Activated T-helper 17 cell treated with anti-CD3 and anti-CD28 coated beads, Interleukin-2, amount 50 U/mL, for 72 hours (primary cell): ENCODE data around the gene SEMA4A. TPM values are rescaled to one million over a fixed set of nuclear protein-coding genes. Genes with fewer than 3 reads are reported as not detected.
"Not testable (repeated sequence)": the region's sequence is repeated elsewhere in the genome, so short reads cannot be mapped to it uniquely, and the experiment has no call there.

Experiments used
- ATAC-seq: fragments of 150-1000 bp; cut with Tn5 transposase; replicated peaks from 2 replicates; pipeline ENCODE4 v1.10.0; 2021; ENCODE audit warnings: mild to moderate bottlenecking, moderate library complexity
- H3K27ac Mint-ChIP-seq: one replicate; pipeline ENCODE4 v1.8.0; 2022; ENCODE audit warnings: mixed read lengths
- H3K27me3 Mint-ChIP-seq: one replicate; pipeline ENCODE4 v1.8.0; 2022; ENCODE audit warnings: mixed read lengths
- H3K36me3 Mint-ChIP-seq: one replicate; pipeline ENCODE4 v1.8.0; 2022; ENCODE audit warnings: low read depth, mild to moderate bottlenecking, mixed read lengths
- H3K4me1 Mint-ChIP-seq: one replicate; pipeline ENCODE4 v1.8.0; 2022; ENCODE audit warnings: mixed read lengths
- H3K4me3 Mint-ChIP-seq: one replicate; pipeline ENCODE4 v1.8.0; 2022; ENCODE audit warnings: mild to moderate bottlenecking, mixed read lengths
- H3K9me3 Mint-ChIP-seq: one replicate; pipeline ENCODE4 v1.8.0; 2022; ENCODE audit warnings: mixed read lengths
- total RNA-seq, 2 donors: library from RNA; stranded (reverse); gene quantifications; one replicate each; pipeline ENCODE4 v1.2.3, GENCODE V29; 2022

Gene SEMA4A
- total RNA-seq, 2 donors from 2014 or later = 1.8 to 17.6 TPM

DNA sequence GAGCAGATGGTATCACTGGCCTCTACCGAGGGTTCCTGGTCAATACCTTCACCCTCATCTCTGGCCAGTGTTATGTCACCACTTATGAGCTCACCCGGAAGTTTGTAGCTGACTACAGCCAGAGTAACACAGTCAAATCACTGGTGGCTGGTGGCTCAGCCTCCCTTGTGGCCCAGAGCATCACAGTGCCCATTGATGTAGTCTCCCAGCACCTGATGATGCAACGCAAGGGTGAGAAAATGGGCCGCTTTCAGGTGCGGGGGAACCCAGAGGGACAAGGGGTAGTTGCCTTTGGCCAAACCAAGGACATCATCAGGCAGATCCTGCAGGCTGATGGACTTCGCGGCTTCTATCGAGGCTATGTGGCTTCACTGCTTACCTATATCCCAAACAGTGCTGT is 46.7 kb downstream of the SEMA4A start:
- H3K9me3 Mint-ChIP-seq = no peaks in the 10 kb centered on the region
- H3K4me3 Mint-ChIP-seq = no peak overlapping the region
- peak overlapping the region; percentile 97 for H3K27ac Mint-ChIP-seq
- no peaks in the 10 kb centered on the region for H3K36me3 Mint-ChIP-seq
- ATAC-seq = peak; percentile 37
- no peaks in the 10 kb centered on the region for H3K27me3 Mint-ChIP-seq
- peaks cover 42% of the 10 kb centered on the region for H3K4me1 Mint-ChIP-seq

DNA sequence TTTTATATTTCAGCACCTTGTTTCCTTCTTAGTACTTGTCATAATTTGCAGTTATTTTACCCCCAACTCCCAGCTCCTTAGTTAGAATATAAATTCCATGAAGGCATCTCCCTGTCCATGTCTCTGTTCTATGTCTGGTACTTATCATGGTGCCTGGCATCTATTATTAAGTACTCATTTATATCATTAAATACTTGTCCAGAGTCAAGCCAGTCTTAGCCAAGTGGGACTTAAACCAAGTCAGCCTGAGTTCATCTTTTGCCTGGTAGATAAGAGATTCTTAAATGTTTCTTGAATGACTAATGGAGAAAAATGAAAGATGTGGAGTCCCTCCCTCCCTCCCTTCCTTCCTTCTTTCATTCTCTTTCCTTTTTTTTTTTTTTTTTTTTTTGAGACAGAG is 49.9 kb downstream of the SEMA4A start:
- peaks cover 20% of the 10 kb centered on the region for H3K36me3 Mint-ChIP-seq
- ATAC-seq = no peak
- no peak overlapping the region for H3K4me3 Mint-ChIP-seq
- H3K27me3 Mint-ChIP-seq = no peaks in the 10 kb centered on the region
- no peaks in the 10 kb centered on the region for H3K9me3 Mint-ChIP-seq
- peaks cover 23% of the 10 kb centered on the region for H3K4me1 Mint-ChIP-seq
- H3K27ac Mint-ChIP-seq = no peak overlapping the region

- Mint-ChIP-seq H3K27ac (no peak overlapping the region), H3K36me3 (peaks cover 34% of the 10 kb centered on the region), H3K27me3 (no peaks in the 10 kb centered on the region), H3K4me1 (peaks cover 9% of the 10 kb centered on the region), H3K4me3 (no peak overlapping the region), H3K9me3 (no peaks in the 10 kb centered on the region)
- no peak for ATAC-seq
Observed at GRCh38 chr1:156204686-156205085, 51.3 kb downstream of the SEMA4A start.

DNA sequence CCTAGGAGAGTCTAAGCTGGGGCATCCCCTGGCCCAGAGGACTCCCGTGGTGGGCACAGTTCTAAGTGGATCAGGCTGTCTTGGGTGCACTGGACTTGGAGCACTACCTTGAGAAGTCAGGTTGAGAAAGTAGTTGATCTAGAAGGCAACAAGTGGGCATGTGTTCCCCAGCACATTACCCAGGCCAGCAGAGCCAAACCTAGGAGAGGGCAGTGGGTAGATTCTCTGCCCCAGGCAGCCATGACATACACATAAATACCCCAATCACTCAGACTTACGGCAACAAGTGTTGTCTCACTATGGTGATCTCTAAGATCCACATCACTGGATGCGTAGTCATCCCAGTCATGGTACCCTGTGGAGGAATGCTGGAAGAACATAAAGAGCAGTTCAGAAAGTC is 57.9 kb downstream of the SEMA4A start:
- peaks cover 96% of the 10 kb centered on the region for H3K36me3 Mint-ChIP-seq

GRCh38 chr1:156212130-156212529 is 58.7 kb downstream of the SEMA4A start:
- Mint-ChIP-seq H3K9me3 (no peaks in the 10 kb centered on the region), H3K4me1 (peaks cover 6% of the 10 kb centered on the region), H3K36me3 (peaks cover 91% of the 10 kb centered on the region), H3K27ac (peak overlapping the region; percentile 92), H3K27me3 (no peaks in the 10 kb centered on the region), H3K4me3 (peak overlapping the region; percentile 84)
- ATAC-seq = no peak

More for the DNA sequence above, 57.9 kb downstream of the SEMA4A start:
- Mint-ChIP-seq H3K4me3 (peak overlapping the region; percentile 84), H3K4me1 (peaks cover 6% of the 10 kb centered on the region), H3K27ac (peak overlapping the region; percentile 0), H3K9me3 (no peaks in the 10 kb centered on the region), H3K27me3 (no peaks in the 10 kb centered on the region)
- no peak for ATAC-seq

GRCh38 chr1:156212833-156213643 is 59.7 kb downstream of the SEMA4A start, which contains the start of gene PMF1:
PMF1 (plus strand) TSS chr1:156213007; CDS start chr1:156213016, 9 bp downstream.
- Mint-ChIP-seq H3K27me3 (no peaks in the 10 kb centered on the region), H3K9me3 (no peaks in the 10 kb centered on the region), H3K4me3 (peak within 1 kb of the TSS; percentile 84), H3K4me1 (peaks cover 11% of the 10 kb centered on the region), H3K27ac (peak within 1 kb of the TSS; percentile 92), H3K36me3 (peaks cover 91% of the 10 kb centered on the region)
- peak; percentile 91 for ATAC-seq

DNA sequence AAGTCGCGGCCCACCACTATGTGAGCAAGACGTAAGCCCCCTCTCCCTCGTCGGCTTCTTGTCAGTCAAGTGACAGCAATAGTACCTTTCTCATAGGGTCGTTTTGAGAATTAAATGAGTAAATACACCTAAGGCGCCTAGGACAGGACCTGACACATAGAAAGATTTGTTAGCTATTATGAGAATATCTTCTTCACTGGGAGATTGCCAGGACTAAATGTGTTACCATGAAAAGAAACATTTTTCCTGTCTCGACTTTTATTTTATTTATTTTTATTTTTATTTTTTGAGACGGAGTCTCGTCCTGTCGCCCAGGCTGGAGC is 60.2 kb downstream of the SEMA4A start:
- peaks cover 14% of the 10 kb centered on the region for H3K4me1 Mint-ChIP-seq
- ATAC-seq = no peak

GRCh38 chr1:156214024-156214748 is 60.8 kb downstream of the SEMA4A start:
- Mint-ChIP-seq H3K27ac (peak overlapping the region; percentile 92), H3K4me1 (peaks cover 15% of the 10 kb centered on the region), H3K36me3 (peaks cover 87% of the 10 kb centered on the region), H3K4me3 (peak overlapping the region; percentile 84), H3K27me3 (no peaks in the 10 kb centered on the region), H3K9me3 (no peaks in the 10 kb centered on the region)
- peak; percentile 15 for ATAC-seq

More for the DNA sequence above, 60.2 kb downstream of the SEMA4A start:
- Mint-ChIP-seq H3K4me3 (peak overlapping the region; percentile 84), H3K36me3 (peaks cover 90% of the 10 kb centered on the region), H3K27ac (peak overlapping the region; percentile 92), H3K9me3 (no peaks in the 10 kb centered on the region), H3K27me3 (no peaks in the 10 kb centered on the region)

GRCh38 chr1:156216361-156217086 is 63.1 kb downstream of the SEMA4A start:
- Mint-ChIP-seq H3K27ac (peak overlapping the region; percentile 95), H3K36me3 (peaks cover 88% of the 10 kb centered on the region), H3K4me3 (peak overlapping the region; percentile 84), H3K4me1 (peaks cover 27% of the 10 kb centered on the region)
- H3K9me3 Mint-ChIP-seq, ATAC-seq, H3K27me3 Mint-ChIP-seq: not testable (repeated sequence)

DNA sequence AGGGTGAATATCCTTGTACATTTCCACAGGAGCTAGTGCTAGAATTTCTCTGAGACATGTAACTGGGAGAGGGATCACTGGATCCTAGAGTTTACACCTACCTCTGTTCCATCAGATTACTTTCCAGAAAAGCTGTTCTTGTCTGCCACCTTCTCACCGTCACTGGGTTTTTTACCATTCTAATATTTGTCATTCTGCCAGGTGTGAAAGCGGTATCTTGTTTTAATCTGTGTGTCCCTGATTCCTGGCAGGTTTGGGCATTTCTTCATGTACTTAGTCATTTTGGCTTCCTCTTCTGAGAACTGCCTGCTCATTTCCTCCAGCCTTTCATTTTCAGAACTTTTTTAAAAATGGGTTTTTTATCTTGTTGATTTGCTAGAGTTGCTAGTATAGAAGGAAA is 64.5 kb downstream of the SEMA4A start:
- ATAC-seq = peak; percentile 54
- Mint-ChIP-seq H3K4me3 (peak overlapping the region; percentile 81), H3K36me3 (peaks cover 88% of the 10 kb centered on the region), H3K27ac (peak overlapping the region; percentile 95), H3K27me3 (no peaks in the 10 kb centered on the region), H3K4me1 (peaks cover 40% of the 10 kb centered on the region), H3K9me3 (no peaks in the 10 kb centered on the region)

GRCh38 chr1:156220226-156220625 is 66.8 kb downstream of the SEMA4A start:
- peaks cover 46% of the 10 kb centered on the region for H3K4me1 Mint-ChIP-seq
- H3K9me3 Mint-ChIP-seq = no peaks in the 10 kb centered on the region
- H3K36me3 Mint-ChIP-seq = peaks cover 83% of the 10 kb centered on the region
- H3K4me3 Mint-ChIP-seq = peak overlapping the region; percentile 71
- H3K27ac Mint-ChIP-seq = peak overlapping the region; percentile 88
- H3K27me3 Mint-ChIP-seq = no peaks in the 10 kb centered on the region
- no peak for ATAC-seq

DNA sequence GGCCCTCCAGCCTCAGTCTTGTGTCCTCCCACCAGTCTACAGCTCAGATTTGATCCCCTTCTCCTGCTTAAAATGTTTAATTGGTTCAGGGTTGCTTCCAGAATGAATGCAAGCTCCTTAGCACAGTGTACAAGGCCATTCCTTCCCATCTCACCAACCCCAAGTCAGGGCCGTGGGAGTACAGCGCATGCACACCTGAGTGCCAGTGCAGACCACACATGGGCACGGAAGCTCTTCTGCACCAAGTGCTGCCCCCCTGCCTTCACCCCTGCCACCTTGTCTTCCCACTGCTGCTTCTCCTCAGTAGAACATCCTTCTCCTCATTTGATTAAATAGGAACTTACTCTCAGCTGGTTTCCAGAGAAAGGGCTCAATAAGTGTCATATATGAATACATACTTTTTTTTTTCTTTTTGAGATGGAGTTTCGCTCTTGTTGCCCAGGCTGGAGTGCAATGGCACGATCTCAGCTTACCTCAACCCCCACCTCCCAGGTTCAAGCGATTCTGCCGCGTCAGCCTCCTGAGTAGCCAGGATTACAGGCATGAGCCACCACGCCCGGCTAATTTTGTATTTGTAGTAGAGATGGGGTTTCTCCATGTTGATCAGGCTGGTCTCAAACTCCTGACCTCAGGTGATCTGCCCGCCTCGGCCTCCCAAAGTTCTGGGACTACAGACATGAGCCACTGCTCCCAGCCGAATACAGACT is 68.8 kb downstream of the SEMA4A start:
- Mint-ChIP-seq H3K27ac (peak overlapping the region; percentile 88), H3K27me3 (no peaks in the 10 kb centered on the region), H3K36me3 (peaks cover 87% of the 10 kb centered on the region), H3K4me3 (peak overlapping the region; percentile 71), H3K9me3 (no peaks in the 10 kb centered on the region), H3K4me1 (peaks cover 56% of the 10 kb centered on the region)
- no peak for ATAC-seq

- Mint-ChIP-seq H3K36me3 (peaks cover 86% of the 10 kb centered on the region), H3K9me3 (no peaks in the 10 kb centered on the region), H3K4me1 (peaks cover 43% of the 10 kb centered on the region), H3K4me3 (peak overlapping the region; percentile 50), H3K27ac (peak overlapping the region; percentile 65), H3K27me3 (no peaks in the 10 kb centered on the region)
- no peak for ATAC-seq
Observed at GRCh38 chr1:156225677-156226014, 72.3 kb downstream of the SEMA4A start.

DNA sequence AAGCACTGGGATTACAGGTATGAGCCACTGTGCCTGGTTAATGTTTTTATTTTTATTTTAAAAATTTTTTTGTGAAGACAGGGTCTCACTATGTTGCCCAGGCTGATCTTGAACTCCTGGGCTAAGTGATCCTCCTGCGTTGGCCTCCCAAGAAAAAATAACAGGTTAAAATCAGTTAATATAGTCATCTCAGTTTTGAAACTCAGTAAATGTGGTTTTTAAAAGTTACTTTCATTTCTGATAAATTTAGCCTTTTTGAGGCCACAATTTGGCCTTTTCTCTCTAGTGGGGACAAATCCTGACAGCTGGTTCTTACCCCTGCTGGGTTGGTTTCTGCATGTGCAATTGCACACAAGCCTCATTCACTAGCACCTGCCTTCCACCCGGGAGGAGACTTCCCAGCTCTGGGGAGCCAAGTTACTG is 72.7 kb downstream of the SEMA4A start:
- H3K27ac Mint-ChIP-seq = peak overlapping the region; percentile 79

More for the DNA sequence above, 72.7 kb downstream of the SEMA4A start:
- no peaks in the 10 kb centered on the region for H3K9me3 Mint-ChIP-seq
- peaks cover 81% of the 10 kb centered on the region for H3K36me3 Mint-ChIP-seq
- peak overlapping the region; percentile 50 for H3K4me3 Mint-ChIP-seq
- peaks cover 39% of the 10 kb centered on the region for H3K4me1 Mint-ChIP-seq
- H3K27me3 Mint-ChIP-seq = no peaks in the 10 kb centered on the region
- ATAC-seq = peak; percentile 22
